ENCODE data around the gene CAPZA2. TPM values are rescaled to one million over a fixed set of nuclear protein-coding genes. Genes with fewer than 3 reads are reported as not detected.

The CAPZA2 gene
- total and polyA plus RNA-seq, 2 experiments from 2014 or later = 49.1 to 106 TPM

DNA sequence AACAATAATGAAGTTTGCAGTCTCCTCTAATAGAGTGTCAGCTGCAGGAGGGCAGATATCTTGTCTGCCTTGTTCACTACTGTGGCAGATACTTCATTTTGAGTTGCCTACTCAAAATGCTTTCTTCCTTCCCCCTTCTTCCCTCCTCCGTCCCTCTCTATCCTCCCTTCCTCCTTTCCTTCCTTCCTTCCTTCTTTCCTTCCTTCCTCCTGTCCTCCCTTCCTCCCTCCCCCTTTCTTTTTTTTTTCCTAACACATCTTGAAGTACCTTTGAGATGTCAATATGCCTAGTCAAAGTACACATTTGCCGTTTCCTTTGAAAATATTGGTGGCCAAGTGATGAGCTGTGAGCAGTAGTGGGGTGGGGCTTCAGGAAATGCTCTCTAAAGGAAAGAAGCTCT, 72.2 kb downstream of the CAPZA2 start:
- ATAC-seq = no peak
- Histone ChIP-seq H2AFZ (0 out of 2 replicates have a peak overlapping the region, but pooled peaks have one; percentile 69), H3K36me3 (ENCODE audit: insufficient read depth) (no peaks in the 10 kb centered on the region), H3K4me3 (no peak overlapping the region), H3K9me2 (ENCODE audit: insufficient read depth) (no peaks in the 10 kb centered on the region), H3K27me3 (ENCODE audit: insufficient read depth) (no peaks in the 10 kb centered on the region), H3F3A (replicated peaks; ENCODE audit: low read depth) (no peaks in the 10 kb centered on the region), H3K79me2 (replicated peaks; ENCODE audit: insufficient read depth) (no peaks in the 10 kb centered on the region), H3K27ac (ENCODE audit: low read depth) (no peak overlapping the region), H3K4me2 (no peak overlapping the region), H4K20me1 (replicated peaks; ENCODE audit: insufficient read depth) (no peaks in the 10 kb centered on the region), H3K4me1 (ENCODE audit: insufficient read depth) (peaks cover 6% of the 10 kb centered on the region; the same call in 1 of the 2 replicates)
- no peak overlapping the region for H3K27ac Mint-ChIP-seq
- no peaks in the 10 kb centered on the region for H3K36me3 Mint-ChIP-seq (ENCODE audit: low read depth)
- H3K4me1 Mint-ChIP-seq = peaks cover 7% of the 10 kb centered on the region
- no peak for TF ChIP-seq CREB1 (CRISPR knock-in tag; IDR thresholded peaks at IDR 0.05; ENCODE audit: low read depth)
- TF ChIP-seq, protein P1, sequence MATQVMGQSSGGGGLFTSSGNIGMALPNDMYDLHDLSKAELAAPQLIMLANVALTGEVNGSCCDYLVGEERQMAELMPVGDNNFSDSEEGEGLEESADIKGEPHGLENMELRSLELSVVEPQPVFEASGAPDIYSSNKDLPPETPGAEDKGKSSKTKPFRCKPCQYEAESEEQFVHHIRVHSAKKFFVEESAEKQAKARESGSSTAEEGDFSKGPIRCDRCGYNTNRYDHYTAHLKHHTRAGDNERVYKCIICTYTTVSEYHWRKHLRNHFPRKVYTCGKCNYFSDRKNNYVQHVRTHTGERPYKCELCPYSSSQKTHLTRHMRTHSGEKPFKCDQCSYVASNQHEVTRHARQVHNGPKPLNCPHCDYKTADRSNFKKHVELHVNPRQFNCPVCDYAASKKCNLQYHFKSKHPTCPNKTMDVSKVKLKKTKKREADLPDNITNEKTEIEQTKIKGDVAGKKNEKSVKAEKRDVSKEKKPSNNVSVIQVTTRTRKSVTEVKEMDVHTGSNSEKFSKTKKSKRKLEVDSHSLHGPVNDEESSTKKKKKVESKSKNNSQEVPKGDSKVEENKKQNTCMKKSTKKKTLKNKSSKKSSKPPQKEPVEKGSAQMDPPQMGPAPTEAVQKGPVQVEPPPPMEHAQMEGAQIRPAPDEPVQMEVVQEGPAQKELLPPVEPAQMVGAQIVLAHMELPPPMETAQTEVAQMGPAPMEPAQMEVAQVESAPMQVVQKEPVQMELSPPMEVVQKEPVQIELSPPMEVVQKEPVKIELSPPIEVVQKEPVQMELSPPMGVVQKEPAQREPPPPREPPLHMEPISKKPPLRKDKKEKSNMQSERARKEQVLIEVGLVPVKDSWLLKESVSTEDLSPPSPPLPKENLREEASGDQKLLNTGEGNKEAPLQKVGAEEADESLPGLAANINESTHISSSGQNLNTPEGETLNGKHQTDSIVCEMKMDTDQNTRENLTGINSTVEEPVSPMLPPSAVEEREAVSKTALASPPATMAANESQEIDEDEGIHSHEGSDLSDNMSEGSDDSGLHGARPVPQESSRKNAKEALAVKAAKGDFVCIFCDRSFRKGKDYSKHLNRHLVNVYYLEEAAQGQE (IDR thresholded peaks at IDR 0.05; ENCODE audit: unreplicated experiment) = no peak
- TF ChIP-seq NANOG (IDR thresholded peaks at IDR 0.05; ENCODE audit: borderline replicate concordance) = no peak
- no peak for TF ChIP-seq EZH2 (IDR thresholded peaks at IDR 0.05; ENCODE audit: low read depth, unreplicated experiment)
- no peak for TF ChIP-seq CTCF (conservative IDR thresholded peaks at IDR 0.05; ENCODE audit: low read depth in 2 of 2)
- TF ChIP-seq ZNF462 (CRISPR knock-in tag; IDR thresholded peaks at IDR 0.05) = no peak
- TF ChIP-seq EZH2phosphoT487 (IDR thresholded peaks at IDR 0.05; ENCODE audit: unreplicated experiment) = no peak
- TF ChIP-seq POLR2AphosphoS5 (IDR thresholded peaks at IDR 0.05; ENCODE audit: low read depth) = no peak
- no peak for TF ChIP-seq ZNF331 (CRISPR knock-in tag; IDR thresholded peaks at IDR 0.05; ENCODE audit: low read depth)
- no peak for TF ChIP-seq JUNB (IDR thresholded peaks at IDR 0.05; ENCODE audit: unreplicated experiment)
- no peak for TF ChIP-seq STAT1 (IDR thresholded peaks at IDR 0.05; ENCODE audit: unreplicated experiment)
- no peak for TF ChIP-seq ZNF114 (CRISPR knock-in tag; IDR thresholded peaks at IDR 0.05)
- TF ChIP-seq, protein P2, sequence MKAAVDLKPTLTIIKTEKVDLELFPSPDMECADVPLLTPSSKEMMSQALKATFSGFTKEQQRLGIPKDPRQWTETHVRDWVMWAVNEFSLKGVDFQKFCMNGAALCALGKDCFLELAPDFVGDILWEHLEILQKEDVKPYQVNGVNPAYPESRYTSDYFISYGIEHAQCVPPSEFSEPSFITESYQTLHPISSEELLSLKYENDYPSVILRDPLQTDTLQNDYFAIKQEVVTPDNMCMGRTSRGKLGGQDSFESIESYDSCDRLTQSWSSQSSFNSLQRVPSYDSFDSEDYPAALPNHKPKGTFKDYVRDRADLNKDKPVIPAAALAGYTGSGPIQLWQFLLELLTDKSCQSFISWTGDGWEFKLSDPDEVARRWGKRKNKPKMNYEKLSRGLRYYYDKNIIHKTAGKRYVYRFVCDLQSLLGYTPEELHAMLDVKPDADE (IDR thresholded peaks at IDR 0.05) = no peak
- no peak for DNase-seq (ENCODE audit: low spot score)
- H3K27me3 Mint-ChIP-seq (ENCODE audit: insufficient read depth, low read depth, poor library complexity) = peaks cover 6% of the 10 kb centered on the region
- H3K9me3 Mint-ChIP-seq = no peaks in the 10 kb centered on the region; the same call in 2 of the 3 replicates
- no peak overlapping the region for H3K4me3 Mint-ChIP-seq

Measured in GM23338 (cell line).